Activated CD4-positive, alpha-beta T cell treated with anti-CD3 and anti-CD28 coated beads, Interleukin-2, amount 50 U/mL, for 1 hour (primary cell): ENCODE measurements around the gene NLGN1.
"Not testable (repeated sequence)": the region's sequence is repeated elsewhere in the genome, so short reads cannot be mapped to it uniquely, and the experiment has no call there.

ENCODE experiments used
- DNase-seq: peaks from one replicate; pipeline ENCODE4 v3.0.0-alpha.2; 2020

Gene NLGN1

DNA sequence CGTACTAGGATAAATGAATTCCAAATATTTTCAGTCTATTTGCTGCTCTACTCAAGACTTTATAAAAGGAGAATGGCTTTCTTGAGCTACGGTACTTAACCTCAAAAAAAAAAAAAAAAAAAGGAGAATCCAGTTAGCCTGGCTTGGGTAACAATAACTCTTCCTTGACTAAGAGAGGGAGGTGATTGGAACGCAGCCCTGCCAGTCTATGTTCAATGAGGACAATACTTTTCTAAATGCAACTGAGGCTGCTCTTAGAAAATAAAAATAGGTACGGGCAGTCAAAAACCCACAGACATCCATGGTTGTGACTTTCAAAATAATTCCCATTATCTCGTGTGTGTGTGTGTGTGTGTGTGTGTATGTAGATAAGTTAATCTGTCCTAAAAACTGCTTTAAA is 799.9 kb downstream of the NLGN1 start:
- DNase-seq, result no peak

DNA sequence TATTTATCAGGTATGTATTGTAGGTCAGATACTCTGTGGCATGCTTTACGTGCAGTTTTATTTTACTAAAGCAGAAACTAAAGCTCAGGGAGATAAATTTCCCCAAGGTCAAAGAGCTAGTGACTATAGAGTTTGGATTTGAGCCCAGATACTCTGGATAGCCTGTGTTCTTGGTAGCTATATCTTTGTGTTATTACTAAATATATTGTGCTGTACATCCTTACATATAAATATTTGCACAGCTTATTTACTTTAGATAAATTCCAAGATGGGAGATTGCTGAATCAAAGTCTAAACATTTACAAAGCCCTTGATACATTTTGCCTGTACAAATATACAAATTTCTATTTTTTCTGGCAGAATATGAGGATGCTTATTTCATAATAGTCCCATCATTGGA is 800.7 kb downstream of the NLGN1 start:
- no peak for DNase-seq

DNA sequence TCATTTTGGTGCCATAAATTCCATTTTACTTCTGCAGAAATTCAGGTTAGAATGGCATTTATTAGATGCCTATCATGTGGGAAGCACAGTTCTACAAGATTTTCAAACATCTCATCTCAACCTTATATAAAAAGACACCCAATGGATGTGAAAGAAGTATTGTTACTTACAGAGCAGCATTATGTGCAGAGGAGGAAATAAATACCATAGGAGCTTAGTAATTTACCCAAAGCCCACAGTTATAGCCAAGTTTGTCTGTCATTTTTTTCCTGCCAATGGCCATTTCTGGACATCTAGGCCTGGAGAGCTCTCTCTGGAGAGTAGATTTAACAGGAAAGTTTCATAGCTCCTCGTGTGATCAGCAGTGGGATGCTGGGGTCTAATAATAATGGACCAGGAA is 802.2 kb downstream of the NLGN1 start:
- DNase-seq, result no peak

- DNase-seq, result no peak
Observed at GRCh38 chr3:174202116-174202515, 804.6 kb downstream of the NLGN1 start.

DNA sequence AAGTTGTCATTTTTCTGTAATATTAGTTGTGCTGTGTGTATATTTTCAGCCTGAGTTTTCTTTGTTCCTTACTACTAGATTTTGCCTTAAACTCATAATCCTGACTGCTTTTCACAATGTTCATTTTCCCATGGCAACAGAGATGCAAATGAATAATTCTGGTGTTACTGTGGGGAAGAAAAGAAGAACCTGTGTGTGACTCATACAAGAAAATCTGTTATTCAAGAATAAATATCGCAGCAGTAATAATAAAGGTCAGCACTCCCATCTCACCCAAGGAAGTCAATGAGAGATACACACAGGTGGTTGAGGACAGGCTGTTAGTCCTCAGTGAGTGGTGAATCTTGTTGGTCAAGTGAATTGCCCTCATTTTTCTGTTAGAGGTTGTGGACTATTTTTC is 805.0 kb downstream of the NLGN1 start:
- DNase-seq, result no peak

DNA sequence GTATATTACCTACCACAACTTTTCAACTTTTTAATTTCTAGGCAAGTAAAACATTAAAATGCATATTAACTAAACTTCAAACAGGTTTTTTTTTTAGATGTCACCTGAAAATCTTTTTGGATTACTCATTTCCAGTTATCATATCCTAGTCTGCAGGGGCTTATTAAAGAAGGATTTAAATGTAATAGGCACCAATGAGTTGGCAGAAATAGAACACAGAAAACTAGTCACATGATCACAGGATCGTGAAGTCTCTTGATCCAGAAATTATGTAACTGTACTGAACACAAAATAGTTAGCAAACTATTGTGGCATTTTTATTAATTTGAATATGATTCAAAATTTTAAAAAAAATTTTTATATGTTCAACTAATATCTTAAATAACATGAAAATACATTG is 807.2 kb downstream of the NLGN1 start:
- DNase-seq, result no peak

- DNase-seq, result no peak
Observed at GRCh38 chr3:174206607-174207192, 809.2 kb downstream of the NLGN1 start.

- no peak for DNase-seq
Observed at GRCh38 chr3:174208161-174208560, 810.6 kb downstream of the NLGN1 start.

DNA sequence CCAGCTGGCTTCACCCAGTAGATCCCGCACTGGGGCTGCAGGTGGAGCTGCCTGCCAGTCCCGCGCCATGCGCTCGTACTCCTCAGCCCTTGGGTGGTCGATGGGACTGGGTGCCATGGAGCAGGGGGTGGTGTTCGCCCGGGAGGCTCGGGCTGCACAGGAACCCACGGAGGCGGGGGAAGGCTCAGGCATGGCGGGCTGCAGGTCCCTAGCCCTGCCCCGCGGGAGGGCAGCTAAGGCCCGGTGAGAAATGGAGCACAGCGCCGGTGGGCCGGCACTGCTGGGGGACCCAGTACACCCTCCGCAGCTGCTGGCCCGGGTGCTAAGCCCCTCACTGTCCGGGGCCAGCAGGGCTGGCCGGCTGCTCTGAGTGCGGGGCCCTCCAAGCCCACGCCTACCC is 814.4 kb downstream of the NLGN1 start:
- DNase-seq, result not testable (repeated sequence)

DNA sequence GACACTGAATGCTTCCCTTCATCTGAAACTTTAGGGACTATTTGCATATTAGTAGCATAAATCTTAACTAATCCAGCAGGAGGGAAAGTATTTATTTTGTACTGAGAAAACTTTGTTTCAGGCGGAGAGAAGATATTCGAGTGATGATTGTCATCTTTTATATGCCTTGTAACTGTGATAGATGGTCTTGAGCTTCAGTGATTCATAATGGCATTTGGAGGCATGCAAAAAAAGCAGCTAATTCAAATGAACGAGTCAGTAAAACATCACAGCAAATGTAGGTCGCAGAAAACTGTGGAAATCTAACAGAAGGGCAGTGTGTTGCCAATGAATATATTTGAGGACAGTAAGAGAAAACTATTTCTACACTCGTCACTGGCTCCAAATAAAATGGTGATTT is 817.9 kb downstream of the NLGN1 start:
- no peak for DNase-seq

DNA sequence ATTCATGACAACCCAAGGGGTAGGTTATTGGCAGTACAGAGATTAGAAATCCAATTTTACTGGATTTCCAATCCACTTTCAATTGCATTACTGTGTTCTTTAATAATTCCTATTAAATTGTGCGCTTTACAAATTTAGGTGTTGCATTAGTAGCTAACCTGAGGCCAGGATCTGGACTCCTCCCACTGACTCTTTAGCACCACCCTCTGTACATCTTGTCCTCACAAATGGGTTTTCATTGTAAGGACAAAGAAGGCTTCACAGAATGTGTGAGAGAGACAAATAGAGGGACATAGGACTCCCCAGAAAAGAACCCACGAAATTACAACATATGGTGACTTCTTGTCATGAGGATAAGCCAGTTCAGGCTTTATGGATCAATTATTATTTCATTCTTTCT is 818.5 kb downstream of the NLGN1 start:
- DNase-seq, result no peak

DNA sequence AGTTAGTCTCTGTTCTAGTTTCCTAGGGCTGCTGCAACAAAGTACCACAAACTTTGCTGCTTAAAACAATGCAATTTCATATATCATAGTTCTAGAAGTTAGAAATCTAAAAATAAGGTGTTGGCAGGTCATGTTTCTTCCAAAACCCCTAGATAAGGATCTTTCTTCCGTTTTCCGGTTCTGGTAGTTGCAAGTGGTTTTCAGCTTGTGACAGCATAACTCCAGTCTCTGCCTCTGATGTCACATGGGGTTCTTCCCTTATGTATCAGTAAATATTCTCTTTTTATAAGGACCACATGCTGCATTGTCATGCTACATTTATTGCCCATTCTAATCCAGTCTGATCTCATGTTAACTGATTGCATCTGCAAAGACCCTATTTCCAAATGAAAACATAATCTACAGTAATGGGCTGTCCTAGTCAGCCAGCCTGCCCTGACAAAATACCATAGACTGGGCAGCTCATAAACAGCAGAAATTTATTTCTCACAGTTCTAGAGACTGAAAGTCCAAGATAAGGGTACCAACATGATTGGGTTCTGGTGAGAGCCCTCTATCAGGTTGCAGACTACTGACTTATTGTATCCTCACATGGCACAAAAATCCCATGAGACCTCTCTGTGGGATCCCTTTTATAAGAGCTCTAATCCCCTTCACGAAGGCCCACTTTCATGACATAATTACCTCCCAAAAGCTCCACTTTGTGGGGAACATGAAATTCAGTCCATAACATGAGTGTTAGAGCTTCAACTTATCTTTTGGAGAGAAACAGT is 819.6 kb downstream of the NLGN1 start:
- no peak for DNase-seq

DNA sequence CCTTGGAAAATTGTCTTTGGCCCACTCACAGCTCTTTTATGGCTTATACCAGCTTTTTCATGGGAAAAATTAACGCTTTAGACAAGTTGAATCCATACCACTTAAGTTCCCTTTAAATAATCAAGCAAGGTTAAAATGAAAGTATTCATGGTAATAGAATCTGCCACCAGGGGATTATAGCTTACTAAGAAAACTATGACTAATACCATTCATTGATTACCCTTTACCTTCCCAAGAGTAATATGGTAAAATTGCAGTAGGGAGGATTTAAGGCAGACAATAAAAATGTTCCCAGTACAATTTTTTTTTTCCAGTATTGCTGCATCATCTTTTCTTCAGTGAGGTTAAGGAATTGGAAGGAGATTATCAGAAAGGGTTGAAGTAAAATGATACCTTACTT is 820.5 kb downstream of the NLGN1 start:
- DNase-seq, result no peak

DNA sequence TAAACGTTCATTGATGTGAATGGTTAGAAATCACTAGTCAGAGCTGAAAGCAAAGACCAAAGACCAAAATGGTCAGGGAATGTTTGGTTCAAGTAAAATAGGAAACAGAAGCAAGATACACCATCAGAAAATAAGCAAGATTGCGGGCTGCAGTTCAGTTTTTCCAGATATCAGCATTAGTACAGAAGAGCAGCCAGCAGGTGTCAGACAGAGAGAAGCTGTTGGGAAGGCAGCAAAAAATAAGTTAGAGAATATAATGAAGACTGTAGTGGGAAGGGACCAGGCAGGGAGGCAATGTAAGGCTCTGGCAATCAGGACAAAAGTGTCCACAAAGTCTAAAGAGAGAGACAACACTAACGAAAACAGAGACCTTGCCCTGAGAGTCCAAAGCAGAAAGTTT is 822.2 kb downstream of the NLGN1 start:
- no peak for DNase-seq

DNA sequence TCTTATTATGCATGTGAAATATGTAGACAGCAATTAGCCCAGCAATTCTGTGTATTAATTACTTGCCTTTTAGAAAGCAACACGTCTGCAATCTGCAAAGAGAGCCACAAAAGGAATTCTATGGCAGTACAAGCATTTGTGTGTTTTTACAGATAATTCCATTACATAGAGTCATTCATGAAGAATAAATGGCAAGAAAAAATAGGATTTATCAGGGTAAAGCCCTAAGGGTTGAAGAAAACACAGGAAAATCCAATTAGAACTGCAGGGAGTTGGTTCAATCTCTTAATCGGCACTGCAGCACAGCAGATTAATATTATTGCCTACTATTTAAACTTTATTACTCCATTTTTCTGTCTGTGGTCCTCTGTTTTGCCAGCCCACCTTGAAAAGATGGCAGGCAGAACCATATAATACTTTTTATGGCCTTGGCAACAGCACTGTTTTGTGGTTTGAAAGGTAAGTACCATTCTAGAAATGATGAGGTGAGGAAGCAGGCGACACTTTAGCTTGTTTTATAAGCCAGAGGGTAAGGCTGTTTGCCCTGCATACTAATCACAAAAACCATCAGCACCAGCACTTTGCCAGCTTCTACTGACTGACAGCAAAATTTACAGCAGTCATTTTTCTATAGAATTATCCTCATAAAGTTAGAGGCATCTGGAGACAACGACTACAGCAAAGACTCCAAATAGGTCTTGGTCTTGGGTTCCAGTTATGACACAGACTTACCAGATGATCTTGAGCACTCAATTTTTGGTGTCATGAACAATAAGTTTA is 823.4 kb downstream of the NLGN1 start:
- DNase-seq, result no peak

GRCh38 chr3:174223042-174223441 is 825.5 kb downstream of the NLGN1 start:
- no peak for DNase-seq

GRCh38 chr3:174223626-174224025 is 826.1 kb downstream of the NLGN1 start:
- no peak for DNase-seq

DNA sequence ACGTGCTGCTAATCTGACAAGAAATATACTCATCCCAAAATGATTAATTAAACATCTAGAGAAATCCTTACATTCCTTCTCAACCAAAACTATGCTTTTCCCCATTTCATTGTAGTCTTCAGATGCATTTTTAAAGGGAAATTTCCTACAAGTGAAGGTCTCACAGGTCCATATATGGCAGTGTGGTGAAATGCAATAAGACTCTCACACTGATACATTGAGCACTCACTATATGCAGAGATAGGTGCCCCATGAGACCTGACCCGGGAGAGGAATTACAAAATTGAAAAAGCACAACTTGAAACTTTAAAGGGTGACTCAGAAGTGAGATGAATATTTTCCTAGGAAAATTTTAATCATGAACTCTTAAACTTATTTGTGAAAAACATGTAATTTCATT is 832.4 kb downstream of the NLGN1 start:
- no peak for DNase-seq

GRCh38 chr3:174232028-174232657 is 834.6 kb downstream of the NLGN1 start:
- DNase-seq, result not testable (repeated sequence)

DNA sequence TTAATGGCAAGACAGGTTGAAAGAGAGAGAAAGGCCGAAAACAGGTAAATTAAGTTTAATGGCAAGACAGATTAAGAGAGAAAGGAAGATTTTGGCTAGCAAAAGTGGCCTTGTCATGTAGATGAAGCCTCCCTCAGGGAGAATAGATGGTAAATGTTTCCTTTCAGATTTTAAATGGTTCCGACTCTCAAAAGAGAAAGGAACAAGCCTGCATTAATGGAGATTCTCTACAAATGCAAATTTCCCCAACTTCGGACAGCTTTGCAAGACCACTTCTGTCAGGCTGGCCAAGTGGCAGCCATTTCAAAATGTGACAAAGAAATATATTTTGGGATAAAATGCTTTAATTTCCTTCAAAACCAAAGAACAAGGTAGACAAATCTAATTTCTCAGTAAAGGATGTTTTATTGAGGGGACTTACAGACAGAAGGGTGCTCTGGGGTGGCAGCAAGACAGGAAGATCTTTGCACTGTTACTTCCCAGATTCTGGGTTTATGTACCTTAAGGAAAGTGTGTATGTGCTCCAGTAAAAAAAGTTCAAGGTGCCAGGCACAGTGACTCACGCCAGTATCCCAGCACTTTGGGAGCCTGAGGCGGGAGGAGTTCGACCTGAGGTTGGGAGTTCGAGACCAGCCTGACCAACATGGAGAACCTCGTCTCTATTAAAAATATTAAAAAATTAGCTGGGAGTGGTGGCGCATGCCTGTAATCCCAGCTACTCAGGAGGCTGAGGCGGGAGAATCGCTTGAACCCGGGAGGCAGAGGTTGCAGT is 835.3 kb downstream of the NLGN1 start:
- no peak for DNase-seq

GRCh38 chr3:174233511-174233910 is 836.0 kb downstream of the NLGN1 start:
- DNase-seq, result no peak

DNA sequence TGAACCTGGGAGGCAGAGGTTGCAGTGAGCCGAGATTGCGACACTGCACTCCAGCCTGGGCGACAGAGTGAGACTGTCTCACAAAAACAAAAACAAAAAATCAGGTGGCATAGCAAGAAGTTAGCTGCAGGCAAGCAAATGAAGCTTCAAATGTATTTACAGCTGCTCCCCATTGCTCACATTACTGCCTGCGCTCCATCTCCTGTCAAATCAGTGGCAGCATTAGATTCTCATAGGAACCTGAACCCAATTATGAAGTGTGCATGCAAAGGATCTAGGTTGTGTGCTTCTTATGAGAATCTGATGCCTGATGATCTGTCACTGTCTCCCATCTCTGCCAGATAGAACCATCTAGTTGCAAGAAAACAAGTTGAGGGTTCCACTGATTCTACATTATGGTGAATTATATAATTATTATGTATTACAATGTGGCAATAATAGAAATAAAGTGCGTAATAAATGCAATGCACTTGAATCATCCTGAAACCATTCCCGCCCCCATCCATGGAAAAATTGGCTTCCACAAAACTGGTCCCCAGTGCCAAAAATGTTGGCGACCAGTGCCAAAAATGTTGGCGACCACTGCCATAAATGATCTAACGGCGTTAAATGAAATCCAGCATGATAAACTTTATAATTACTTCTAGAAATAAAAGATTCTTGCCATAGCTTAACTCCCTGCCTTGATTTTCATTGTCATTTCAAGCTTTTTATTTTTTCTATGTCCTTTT is 844.9 kb downstream of the NLGN1 start:
- no peak for DNase-seq
